Measurements from ENCODE around the gene DBNDD1.

DBNDD1 gene

GRCh38 chr16:90033387-90033786 is 14.1 kb upstream of the DBNDD1 start:
- Histone ChIP-seq H3K27me3 (no peaks in the 10 kb centered on the region), H3K9me3 (no peaks in the 10 kb centered on the region), H3K36me3 (peaks cover 16% of the 10 kb centered on the region), H3K4me3 (ENCODE audit: low read depth in 1 of 2, low read length in 1 of 2) (no peak overlapping the region), H3K4me1 (ENCODE audit: control insufficient read depth in 1 of 2, insufficient read depth in 1 of 2, low read depth in 1 of 2, low read length in 1 of 2) (peaks cover 0 to 2% of the 10 kb centered on the region in 2 experiments), H3K27ac (no peak overlapping the region)
- no peak for TF ChIP-seq CTCF (IDR thresholded peaks at IDR 0.05)

GRCh38 chr16:90032674-90033331 is 13.5 kb upstream of the DBNDD1 start:
- Histone ChIP-seq H3K9me3 (no peaks in the 10 kb centered on the region), H3K27ac (no peak overlapping the region), H3K4me1 (ENCODE audit: control insufficient read depth in 1 of 2, insufficient read depth in 1 of 2, low read depth in 1 of 2, low read length in 1 of 2) (peaks cover 0 to 2% of the 10 kb centered on the region in 2 experiments), H3K27me3 (no peaks in the 10 kb centered on the region), H3K4me3 (ENCODE audit: low read depth in 1 of 2, low read length in 1 of 2) (no peak overlapping the region), H3K36me3 (peaks cover 10% of the 10 kb centered on the region)
- TF ChIP-seq CTCF (IDR thresholded peaks at IDR 0.05) = no peak

- Histone ChIP-seq H3K27ac (no peak overlapping the region), H3K36me3 (peaks cover 7% of the 10 kb centered on the region), H3K27me3 (no peaks in the 10 kb centered on the region), H3K9me3 (no peaks in the 10 kb centered on the region), H3K4me1 (ENCODE audit: control insufficient read depth in 1 of 2, insufficient read depth in 1 of 2, low read depth in 1 of 2, low read length in 1 of 2) (peaks cover 0 to 2% of the 10 kb centered on the region in 2 experiments), H3K4me3 (ENCODE audit: low read depth in 1 of 2, low read length in 1 of 2) (no peak overlapping the region)
- TF ChIP-seq CTCF (IDR thresholded peaks at IDR 0.05) = no peak
These were observed 12.8 kb upstream of the DBNDD1 start for GRCh38 chr16:90031931-90032673.

- Histone ChIP-seq H3K4me3 (ENCODE audit: low read depth in 1 of 2, low read length in 1 of 2) (no peak overlapping the region), H3K27ac (no peak overlapping the region), H3K36me3 (peaks cover under 1% of the 10 kb centered on the region), H3K27me3 (no peaks in the 10 kb centered on the region), H3K9me3 (no peaks in the 10 kb centered on the region), H3K4me1 (ENCODE audit: control insufficient read depth in 1 of 2, insufficient read depth in 1 of 2, low read depth in 1 of 2, low read length in 1 of 2) (peaks cover 3 to 4% of the 10 kb centered on the region in 2 experiments)
- no peak for TF ChIP-seq CTCF (IDR thresholded peaks at IDR 0.05)
These were observed 12.1 kb upstream of the DBNDD1 start for GRCh38 chr16:90031186-90031930.

GRCh38 chr16:90028985-90029384 is 9.7 kb upstream of the DBNDD1 start:
- H3K27ac ChIP-seq = no peak overlapping the region
- no peaks in the 10 kb centered on the region for H3K9me3 ChIP-seq
- no peak for TF ChIP-seq CTCF (IDR thresholded peaks at IDR 0.05)
- no peak overlapping the region for H3K4me3 ChIP-seq (ENCODE audit: low read depth in 1 of 2, low read length in 1 of 2)
- H3K36me3 ChIP-seq = no peaks in the 10 kb centered on the region
- H3K27me3 ChIP-seq = no peaks in the 10 kb centered on the region
- peaks cover 7 to 9% of the 10 kb centered on the region in 2 experiments for H3K4me1 ChIP-seq (ENCODE audit: control insufficient read depth in 1 of 2, insufficient read depth in 1 of 2, low read depth in 1 of 2, low read length in 1 of 2)
